ENCODE measurements around the gene TMEM187.

Gene TMEM187

DNA sequence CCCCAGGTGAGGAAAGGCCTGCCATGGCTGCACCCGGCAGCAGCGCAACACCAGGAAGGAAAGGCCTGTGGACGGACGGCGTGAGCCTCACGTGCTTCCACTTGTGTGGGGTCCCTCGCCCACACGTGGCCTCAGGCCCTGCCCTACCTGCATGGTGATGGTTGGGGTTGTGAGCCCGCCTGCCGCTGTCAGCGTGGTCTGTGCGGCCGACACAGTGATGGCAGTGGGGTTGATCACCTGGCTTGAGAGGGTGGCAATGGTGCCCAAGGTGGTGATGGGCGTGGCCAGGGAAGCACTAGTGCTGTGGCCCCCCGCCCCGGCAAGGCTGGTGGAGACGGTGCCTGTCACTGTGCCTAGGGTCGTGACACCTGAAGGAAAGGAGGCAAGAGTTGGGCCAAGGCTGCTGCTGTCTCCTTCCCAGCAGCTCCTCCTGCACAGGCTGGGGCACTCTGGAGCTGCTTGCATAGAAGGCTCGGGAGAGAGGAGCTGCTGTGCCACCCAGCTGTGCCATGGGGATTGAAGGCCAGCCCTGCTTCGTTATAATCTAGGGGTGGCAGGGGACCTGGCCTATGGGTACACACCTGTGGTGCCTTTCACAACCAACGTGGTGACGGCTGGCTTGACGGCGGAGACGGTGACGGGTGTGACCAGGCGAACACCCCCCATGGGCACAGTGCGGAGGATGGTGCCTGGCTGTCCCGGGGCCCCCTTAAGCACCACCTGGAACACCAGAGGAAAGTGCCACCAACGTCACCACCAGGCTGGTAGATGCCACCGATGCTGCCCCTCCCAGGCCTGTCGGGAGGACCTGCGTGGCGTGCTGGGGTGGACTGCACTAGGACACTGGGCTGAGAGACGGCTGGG, 16.3 kb upstream of the TMEM187 start:
- no peak for DNase-seq

DNA sequence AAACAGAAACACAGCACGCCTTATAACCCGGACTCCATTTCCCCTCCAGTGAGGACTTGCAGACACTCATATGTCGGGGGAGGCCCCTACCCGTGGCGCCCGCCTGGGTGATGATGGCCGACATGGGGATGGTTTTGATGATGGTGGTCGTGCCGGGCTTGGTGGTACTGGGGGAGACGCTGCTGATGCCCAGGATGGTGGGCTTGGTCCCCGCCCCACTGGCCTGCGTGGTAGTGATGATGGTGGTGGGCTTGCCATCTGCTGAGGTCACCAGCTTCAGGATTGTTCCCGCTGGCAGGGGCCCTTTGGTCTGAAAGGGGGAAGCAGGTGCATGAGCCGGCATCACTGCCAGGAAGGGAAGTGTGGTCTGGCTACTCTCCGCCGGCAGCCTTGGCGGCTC, 15.3 kb upstream of the TMEM187 start:
- DNase-seq: no peak

DNA sequence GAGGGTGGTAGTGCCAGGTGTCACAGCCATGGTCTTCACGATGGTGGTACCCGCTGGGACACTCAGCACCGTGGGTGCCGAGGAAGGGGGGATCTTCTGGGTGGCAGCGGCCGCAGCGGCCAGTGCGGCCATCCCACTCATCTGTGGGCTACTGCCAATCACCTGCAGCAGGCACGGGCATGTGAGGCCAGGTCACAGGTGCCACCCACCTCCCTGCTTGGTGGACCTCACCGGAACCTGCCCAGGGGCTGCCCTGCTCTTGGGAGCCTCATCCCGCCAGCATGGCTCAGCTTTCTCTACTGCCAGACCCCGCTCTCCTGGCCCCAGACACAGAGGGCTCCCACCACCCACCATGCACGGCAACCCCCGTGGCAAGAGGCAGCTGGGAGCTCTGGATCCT, 13.9 kb upstream of the TMEM187 start:
- DNase-seq: no peak

DNA sequence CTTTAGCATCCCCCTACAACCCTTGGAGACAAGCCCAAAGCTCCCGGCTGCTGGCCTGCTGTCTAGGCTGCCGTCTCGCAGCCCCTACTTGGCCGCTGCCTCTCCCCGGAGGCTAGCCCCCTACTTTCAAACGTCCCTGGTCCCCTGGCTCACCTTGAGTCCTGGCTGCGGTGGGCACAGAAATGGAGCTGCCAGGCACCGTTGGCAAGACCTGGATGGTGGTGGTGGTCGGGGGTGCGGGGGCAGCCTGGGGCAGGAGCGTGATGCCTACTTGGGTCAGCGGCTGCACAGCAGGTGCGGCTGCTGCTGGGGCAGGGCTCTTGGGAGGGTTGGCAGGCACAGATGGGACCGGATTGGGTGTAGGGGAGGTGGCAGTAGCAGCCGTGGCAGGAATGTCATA, 12.9 kb upstream of the TMEM187 start:
- DNase-seq: no peak

DNA sequence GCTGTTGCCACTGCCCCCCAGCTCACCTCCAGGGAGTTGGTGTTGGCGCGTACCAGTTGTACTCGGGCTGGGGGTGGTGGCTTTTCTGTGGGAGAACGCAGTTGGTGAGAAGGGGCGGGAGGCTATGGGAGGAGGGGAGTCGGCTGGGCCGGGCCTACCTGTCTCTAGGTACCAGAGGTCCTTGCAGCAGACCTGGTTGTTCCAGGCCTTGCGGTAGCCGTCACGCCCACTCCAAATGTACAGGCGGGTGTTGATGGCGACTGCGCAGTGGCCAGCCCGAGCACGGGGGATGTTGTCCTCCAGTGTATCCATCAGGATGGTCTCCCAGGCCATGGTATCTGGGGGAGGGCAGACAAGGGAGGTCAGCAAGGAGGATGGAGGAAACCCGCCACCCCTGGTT, 12.5 kb upstream of the TMEM187 start:
- DNase-seq: no peak

DNA sequence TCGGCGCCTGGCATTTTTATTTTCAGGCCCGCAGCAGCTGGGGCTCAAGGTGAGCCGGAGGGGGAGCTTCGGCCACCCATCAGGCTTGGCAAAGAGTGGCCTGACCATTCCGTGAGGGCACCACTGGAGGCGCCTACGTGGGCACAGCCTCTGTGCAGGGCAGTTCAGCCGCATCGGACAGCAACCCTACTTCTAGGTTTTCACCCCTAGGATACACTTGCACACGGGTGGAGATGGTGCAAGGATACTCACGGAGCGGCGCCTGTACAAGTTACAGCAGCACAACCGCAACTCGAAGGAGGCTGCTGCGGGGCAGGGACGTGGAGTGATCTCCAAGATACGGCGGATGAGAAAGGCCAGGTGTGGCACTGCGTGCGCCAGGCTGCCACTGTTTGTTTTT, 11.8 kb upstream of the TMEM187 start:
- DNase-seq: no peak

DNA sequence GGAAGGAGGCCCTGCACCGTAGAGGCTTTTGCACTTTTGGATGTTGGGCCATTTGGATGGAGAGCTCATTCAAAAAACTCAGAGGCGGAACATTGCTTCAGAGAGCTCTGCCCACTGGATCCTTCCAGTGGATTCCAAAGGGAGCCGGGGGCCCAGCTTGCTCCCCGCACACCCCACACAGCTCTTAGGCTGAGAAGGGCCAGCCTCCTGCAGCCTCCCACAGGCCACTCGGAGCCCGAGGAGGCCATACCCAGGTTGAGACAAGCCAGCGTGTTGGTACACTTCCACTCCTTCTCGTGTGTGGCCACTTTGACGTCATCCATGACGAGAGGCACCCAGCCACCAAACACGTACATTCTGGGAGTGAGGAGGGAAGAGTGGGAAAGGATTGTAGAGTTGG, 11.3 kb upstream of the TMEM187 start:
- DNase-seq: no peak

DNA sequence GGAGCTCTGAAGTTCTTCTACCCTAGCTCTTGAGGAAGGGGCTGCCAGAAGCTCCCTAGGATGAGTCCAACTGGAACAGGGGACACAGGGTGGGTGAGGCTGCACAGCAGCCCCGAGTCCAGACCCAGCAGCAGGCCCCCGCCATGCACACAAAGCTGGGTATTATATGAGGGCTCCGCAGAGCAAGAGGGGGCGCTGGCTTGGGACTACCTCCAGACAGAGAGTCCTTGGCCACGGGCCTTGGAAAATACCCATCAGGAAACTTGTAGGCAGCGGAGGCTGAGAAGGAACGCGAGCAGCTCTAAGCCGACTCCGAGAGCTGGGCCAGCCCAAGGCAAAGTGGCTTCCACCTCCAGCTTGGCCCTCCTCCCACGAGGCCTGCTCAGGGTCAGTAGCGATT, 9.0 kb upstream of the TMEM187 start:
- DNase-seq: no peak

DNA sequence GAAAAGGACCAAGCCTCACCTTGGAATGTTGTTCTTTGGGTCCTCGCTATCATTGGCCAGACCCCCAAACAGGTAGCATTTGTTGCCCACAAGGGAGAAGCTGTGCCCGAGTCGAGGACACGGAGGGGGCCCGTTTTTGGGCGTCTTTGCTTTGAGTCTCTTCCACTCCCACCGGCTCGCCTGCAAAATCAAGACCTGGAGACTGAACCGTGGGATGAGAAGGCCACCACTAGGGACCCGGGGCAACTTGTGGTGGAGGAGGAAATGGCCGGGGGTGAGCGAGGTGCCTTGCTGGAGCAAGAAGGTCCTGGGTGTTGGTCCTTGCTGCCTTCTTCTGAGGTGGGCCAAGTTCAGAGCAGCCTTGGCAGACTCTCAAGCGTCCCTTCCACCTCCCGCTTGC, 8.4 kb upstream of the TMEM187 start:
- DNase-seq: no peak

DNA sequence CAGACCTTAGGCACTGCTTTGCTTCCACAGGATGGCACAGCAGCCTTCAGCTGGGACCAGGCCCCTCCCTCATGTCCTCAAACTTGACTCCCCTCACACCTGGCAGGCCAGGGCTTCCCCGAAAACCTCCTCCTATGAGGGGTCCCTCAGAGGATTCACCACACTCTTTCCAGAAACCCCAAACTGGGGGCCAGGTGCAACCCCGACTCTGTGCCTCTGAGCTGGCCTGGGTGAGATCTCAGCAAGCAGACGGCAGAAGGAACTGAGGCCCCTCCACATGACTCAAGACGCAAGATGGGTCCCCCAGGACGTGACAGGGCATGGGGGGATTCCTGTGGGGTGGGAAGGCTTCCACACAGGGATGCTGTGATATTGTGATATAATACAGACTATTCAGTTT, 7.1 kb upstream of the TMEM187 start:
- DNase-seq: no peak

DNA sequence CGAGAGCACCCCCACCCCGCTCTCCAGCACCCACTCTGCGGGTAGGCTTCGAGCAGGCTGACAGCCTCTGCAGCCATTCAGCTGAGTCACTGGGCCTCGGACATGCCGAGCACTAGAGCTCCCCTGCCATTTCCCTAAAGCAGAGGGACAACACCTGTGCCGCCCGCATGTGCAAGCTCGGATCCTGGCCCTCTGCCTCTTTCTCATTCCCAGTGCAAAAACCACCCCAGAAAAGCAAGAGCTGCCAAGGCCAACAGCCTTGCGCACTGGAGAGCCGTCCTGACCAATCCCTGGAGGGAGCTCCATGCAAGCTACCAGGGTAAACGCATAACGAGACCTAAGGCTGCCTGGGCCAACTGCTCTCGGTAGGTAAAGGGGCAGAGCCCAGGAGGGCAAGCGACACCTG, 6.3 kb upstream of the TMEM187 start:
- DNase-seq: no peak

DNA sequence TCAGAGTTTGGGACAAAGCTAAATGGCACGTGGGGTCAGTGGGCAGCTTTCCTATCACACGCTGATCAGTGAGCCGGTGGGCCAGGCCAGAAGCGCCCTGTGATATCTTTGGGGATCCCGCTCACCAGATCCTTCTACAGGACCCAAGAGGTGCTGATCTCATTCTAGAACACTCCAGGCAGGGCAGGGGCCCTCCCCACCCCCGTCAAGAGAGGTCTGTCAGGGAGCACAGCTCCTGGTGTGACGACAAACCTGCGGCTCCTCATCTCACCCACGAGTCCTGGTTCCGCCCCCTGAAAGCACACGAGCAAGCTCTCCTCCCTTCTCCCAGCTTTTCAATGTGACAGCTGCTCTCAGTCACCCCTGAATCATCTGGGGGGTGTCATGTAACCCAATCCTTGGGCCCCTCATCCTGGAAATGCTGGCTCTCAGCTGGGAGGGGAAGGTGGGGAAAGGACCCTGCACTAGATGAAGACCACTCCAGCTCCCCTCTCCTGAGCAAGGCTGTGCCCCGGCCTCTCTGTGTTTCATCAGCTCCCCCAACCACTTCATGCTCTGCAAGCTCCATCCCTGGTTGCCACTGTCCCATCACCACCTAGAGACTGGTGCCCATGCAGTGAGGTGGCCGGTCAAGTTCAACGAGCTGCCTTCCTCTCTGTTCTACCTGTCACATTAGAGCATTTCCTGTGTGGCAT, 5.6 kb upstream of the TMEM187 start:
- no peak for DNase-seq

DNA sequence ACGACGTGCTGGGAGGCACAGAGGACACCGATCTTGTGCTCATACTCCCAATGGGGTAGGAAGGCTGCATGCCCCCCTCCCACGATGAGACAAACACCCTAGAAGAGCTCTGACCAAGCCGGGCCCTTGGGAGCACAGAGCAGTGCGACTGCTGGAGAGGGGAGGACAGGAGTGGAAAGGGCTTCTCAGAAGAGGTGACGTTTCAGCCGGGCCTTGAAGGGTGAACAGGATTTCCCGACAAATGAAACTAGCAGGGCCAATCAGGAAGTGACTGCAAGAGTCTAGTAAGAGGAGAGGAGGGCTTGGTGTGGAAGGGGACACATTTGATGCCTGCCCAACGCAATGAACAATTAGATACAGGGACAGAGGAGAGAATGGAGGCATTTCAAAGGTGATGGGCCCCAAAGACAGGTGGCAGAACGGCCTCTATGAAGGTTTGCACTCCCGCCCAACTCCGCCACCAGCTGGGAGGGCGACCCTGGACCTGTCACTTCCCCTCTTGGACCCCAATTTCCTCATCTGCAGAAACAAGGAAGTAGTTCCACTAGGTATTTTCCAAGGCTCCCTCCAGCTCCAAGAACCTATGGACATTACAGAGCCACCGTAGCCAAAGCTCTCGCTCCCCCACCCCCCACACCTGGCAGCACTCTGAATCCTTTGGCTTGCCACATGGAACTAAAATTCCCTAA, 4.9 kb upstream of the TMEM187 start:
- DNase-seq: no peak

DNA sequence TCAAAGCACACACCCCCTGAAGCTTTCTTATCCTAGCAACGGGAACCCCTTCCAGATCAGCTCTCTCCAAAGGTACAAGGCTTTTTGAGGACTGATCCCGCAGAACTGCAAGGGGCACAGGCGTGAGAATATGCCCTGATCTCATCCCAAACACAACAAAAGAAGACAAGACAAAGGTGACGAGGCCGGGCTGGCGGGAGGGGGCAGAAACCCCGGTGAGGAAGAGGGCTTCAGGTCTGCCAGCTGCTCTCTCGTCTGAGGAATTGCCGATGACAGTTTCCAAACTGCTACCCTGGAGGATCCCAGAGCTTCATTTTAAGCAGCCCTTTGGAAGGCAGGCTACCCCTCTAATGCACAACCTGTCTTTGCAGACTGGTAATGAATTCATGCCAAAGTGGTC, 4.3 kb upstream of the TMEM187 start:
- no peak for DNase-seq

DNA sequence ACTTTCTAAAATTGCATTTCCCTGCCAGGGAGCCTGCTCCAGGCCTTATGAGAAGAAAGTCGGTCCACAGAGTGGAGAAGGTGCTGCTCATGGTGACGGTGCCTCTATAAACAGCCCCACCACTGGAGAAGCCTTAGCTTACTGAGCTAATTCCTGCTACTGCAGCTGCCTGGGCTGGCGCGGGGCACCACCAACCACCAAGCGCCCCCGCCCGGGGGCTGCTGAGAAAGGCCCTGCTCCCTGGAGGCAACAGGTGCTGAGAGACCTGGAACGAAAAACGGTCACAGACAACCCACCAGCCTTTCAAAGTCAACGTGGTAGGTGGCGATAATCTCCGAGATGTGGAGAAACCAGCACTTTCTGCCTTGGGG, 3.8 kb upstream of the TMEM187 start:
- DNase-seq: peak; percentile 29

DNA sequence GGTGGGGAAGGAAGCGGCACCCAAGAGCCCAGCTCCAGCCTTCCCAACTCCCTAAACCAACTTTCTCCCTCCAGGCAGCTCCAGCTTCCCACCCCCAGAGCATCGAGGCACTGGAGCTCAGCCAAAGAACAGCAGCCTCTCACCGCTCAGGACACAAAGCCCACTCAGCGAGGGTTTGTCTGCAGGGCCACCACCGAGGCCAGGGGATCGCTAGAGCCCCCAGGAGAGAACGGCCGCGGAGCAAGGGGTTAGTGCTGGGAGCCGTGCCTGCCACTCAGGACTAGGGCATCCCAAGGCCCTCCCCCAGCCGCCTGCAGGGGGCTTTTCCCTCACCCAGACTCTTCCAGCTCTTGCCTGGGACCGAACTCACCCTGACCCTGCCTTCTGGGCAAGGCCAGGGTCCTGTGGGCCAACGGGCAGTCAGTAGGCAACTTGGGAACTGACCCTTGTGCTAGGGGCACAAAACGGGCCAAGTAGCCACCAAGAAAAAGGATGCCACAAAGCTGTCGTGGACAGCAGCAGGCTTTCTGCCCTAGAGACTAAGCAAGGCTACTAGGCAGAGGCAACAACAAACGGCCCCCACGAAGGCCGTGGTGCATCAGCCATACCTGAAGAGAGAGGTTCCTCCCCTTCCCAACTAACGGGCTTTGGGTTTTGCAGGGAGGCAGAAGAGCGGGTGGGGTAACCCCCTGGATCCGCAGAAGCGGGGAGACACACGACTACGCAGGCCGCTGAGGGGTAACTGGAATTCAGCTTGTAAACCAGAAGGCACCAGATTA, 3.2 kb upstream of the TMEM187 start:
- DNase-seq: no peak

DNA sequence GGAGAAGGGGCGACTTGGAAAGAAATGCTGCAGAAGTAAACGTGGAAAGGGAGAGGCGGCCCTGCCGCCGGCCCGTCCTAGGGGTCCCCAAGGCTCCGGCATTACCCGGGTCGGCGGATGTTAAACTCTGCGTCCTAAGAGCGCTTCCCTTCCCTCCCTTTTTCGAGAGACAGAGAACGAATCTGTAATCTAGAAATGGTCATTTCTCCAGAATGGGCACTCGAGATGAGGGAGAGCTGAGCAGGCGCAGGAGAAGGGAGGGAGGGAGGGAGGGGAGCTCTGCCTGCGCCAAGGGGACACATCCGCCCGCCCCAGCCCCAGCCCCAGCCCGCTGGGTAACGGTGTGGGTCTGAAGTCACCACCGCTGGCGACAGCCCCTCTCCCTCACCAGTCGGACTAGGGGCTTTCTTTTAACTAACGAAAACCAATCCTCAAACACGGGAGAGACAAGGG, 2.6 kb upstream of the TMEM187 start:
- no peak for DNase-seq

DNA sequence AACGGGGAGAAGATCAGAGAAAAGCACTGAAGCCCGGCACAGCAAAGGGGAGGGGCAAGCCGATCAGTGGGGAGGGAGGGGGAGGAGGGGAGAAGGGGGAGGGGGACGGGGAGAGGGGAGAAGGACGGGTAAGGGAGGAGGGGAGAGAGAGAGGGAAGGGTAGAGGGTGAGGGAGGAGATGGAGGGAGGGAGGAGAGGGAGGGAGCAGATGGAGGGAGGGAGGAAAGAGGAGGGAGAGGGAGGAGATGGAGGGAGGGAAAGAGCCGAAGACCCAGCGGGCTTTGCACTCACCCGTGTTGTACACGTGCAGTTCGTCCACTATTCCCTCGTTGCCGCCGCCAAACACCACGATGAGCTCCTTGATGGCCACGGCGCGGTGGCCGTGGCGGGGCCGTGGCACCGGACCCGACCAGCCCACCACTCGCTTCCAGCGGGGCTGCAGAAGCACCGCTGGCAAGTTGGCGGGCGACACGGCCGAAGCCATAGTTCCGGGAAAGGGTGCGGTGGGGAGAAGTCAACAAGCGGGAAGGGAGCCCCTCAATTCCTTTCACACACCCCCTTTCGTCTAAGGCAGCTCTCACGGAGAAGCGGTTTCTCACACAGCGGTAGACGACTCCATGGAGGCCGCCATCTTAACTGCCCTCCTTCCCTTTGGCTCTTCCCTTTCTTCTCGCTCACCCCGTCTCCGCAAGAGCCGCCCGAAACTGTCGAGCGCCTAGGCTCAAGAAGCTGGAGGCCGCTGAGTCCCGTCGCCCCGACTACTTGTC, 2.0 kb upstream of the TMEM187 start:
- no peak for DNase-seq

DNA sequence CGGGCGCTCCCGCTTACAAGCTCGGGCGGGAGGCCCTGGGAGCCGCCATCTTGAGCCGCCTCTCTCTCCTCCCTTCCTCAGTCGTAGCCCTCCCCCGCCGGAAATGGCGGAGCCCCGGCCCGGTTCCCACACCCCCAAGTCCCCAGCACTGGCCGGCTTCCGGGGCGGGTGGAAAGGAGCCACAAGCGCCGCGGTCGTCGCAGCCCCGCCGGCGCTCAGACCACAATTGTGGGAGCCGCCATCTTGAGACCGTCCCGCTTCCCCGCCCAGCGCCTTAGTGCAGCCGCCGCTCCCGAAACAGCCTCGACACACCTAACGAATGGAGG, 1.5 kb upstream of the TMEM187 start:
- peak; percentile 37 for DNase-seq

DNA sequence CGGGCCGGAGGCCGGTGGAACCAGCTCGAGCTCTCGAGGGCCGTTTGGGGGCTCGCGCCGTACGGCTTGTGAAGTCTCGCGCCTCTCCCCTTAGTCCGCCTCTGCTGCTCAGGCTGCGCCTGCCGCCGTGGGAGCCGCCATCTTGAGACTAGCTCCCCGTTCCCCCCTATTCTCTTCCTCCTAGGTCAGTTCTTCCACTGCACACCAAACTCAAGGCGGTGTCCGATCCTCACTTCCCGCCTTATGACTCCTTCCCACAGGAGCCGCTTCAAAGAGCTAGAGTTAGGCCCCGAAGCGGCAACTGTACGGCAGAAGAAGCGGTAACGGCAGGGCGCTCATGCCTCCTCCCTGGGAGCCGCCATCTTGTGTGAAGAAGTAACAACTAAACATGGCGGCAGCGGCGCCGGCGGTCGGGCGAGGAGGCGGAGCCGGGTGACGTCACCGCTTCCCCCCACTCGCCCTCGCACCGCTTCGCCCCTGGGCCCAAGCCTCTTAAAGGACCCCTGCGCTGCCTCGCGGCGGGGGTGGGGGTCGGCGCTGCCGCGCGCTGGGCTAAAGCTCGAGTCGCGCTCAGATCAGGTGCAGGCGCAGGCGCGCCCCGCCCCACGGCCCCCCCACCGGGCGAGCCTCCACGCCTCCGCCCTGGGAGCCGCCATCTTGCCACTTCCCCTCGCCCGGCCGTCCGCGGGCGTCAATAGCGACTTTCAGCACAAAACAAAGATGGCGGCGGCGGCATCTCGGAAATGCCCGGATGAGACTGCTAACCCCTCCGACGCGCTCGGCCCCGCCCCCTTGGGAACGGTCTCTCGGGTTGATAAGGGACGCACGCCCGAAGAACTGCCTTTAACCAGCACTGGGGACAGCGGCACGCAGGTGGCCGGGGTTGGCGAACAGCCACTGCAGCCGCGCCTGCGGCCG, 845 bp upstream of the TMEM187 start, which contains the start of gene HCFC1:
Gene HCFC1 (minus strand): TSS at position 369 of the 918 bp plus-strand sequence. CDS start 978 bp downstream, outside the sequence.
- DNase-seq: peak; percentile 88

All from NCI-H526 treated with DMSO at 0.1 percent for 48 hours (cell line).